WTC11 (cell line): ENCODE results near the gene ARHGEF25. TPM values are rescaled to one million over a fixed set of nuclear protein-coding genes. Genes with fewer than 3 reads are reported as not detected.

Experiments used
- ATAC-seq: fragments of 200-7000 bp; cut with Tn5 transposase; 2 replicates; pipeline ENCODE4 v1.10.0; 2021; ENCODE audit warnings: mild to moderate bottlenecking, moderate library complexity
- CTCF ChIA-PET: fragments of 300-600 bp; sonication (Branson Sonifier 250); formaldehyde crosslinking; loops from one replicate; lab custom pipeline; 2021; ENCODE audit warnings: antibody characterized with exemption; lab: Charles Lee
- POLR2A ChIA-PET: fragments of 350-600 bp; sonication (Branson Sonifier 250); formaldehyde crosslinking; loops from one replicate; lab custom pipeline; 2021; ENCODE audit warnings: antibody characterized with exemption; lab: Charles Lee
- DNase-seq: peaks from one replicate; pipeline ENCODE4 v3.0.0; 2021; ENCODE audit warnings: low spot score
- H3K27ac Mint-ChIP-seq: 2 replicates; pipeline ENCODE4 v1.8.0; 2021; ENCODE audit warnings: mixed read lengths
- H3K27me3 Mint-ChIP-seq: 2 replicates; pipeline ENCODE4 v1.8.0; 2021; ENCODE audit warnings: low read depth, mild to moderate bottlenecking, moderate library complexity, mixed read lengths
- H3K36me3 Mint-ChIP-seq: 2 replicates; pipeline ENCODE4 v1.8.0; 2021; ENCODE audit warnings: mixed read lengths
- H3K4me1 Mint-ChIP-seq: 2 replicates; pipeline ENCODE4 v1.8.0; 2022; ENCODE audit warnings: mixed read lengths
- H3K4me3 Mint-ChIP-seq: 2 replicates; pipeline ENCODE4 v1.8.0; 2021; ENCODE audit warnings: mild to moderate bottlenecking, moderate library complexity, mixed read lengths
- H3K9me3 Mint-ChIP-seq: 2 replicates; pipeline ENCODE4 v1.8.0; 2021; ENCODE audit warnings: mixed read lengths
- AR ChIP-seq: fragments of 250-450 bp; sonication (Bioruptor Pico); IDR thresholded peaks from 2 replicates; pipeline ENCODE4 v1.9.0; 2021; ENCODE audit warnings: mild to moderate bottlenecking
- CTCF ChIP-seq: fragments of 200-600 bp; IDR thresholded peaks from 2 replicates; pipeline ENCODE4 v1.8.0; 2022; ENCODE audit warnings: antibody characterized with exemption
- E2F4 ChIP-seq: sonication (generic); formaldehyde crosslinking; IDR thresholded peaks from 2 replicates; pipeline ENCODE4 v1.8.1; 2022; ENCODE audit warnings: low read depth, mild to moderate bottlenecking, moderate library complexity, missing genetic modification reagents, borderline replicate concordance
- ERG ChIP-seq: fragments of 250-450 bp; sonication (Bioruptor Pico); IDR thresholded peaks from 2 replicates; pipeline ENCODE4 v1.8.0; 2021; ENCODE audit warnings: mild to moderate bottlenecking
- FOXJ3 ChIP-seq: sonication (generic); formaldehyde crosslinking; IDR thresholded peaks from 2 replicates; pipeline ENCODE4 v1.9.0; 2021; ENCODE audit warnings: missing genetic modification reagents, mild to moderate bottlenecking, borderline replicate concordance
- IRF2 ChIP-seq: sonication (generic); formaldehyde crosslinking; IDR thresholded peaks from 2 replicates; pipeline ENCODE4 v1.8.0; 2022; ENCODE audit warnings: low read depth, missing genetic modification reagents, borderline replicate concordance
- JAZF1 ChIP-seq: fragments of 250-450 bp; sonication (Bioruptor Pico); IDR thresholded peaks from 2 replicates; pipeline ENCODE4 v1.9.0; 2021; ENCODE audit warnings: moderate library complexity, mild to moderate bottlenecking, inconsistent platforms
- MXD4 ChIP-seq: fragments of 250-450 bp; sonication (Bioruptor Pico); IDR thresholded peaks from 2 replicates; pipeline ENCODE4 v1.8.0; 2021; ENCODE audit warnings: mild to moderate bottlenecking, moderate library complexity, borderline replicate concordance
- RELA ChIP-seq: sonication (generic); formaldehyde crosslinking; IDR thresholded peaks from 2 replicates; pipeline ENCODE4 v1.8.1; 2022; ENCODE audit warnings: missing genetic modification reagents, mild to moderate bottlenecking, borderline replicate concordance
- RORB ChIP-seq: fragments of 250-450 bp; sonication (Bioruptor Pico); IDR thresholded peaks from 2 replicates; pipeline ENCODE4 v1.9.0; 2021; ENCODE audit warnings: mild to moderate bottlenecking
- ZNF138 ChIP-seq: sonication (generic); formaldehyde crosslinking; conservative IDR thresholded peaks from 2 replicates; pipeline ENCODE4 v1.8.1; 2022; ENCODE audit warnings: mild to moderate bottlenecking, moderate library complexity, missing genetic modification reagents
- ZNF423 ChIP-seq: fragments of 250-450 bp; sonication (Bioruptor Pico); IDR thresholded peaks from 2 replicates; pipeline ENCODE4 v2.1.2; 2022; ENCODE audit warnings: mild to moderate bottlenecking, moderate library complexity
- total RNA-seq: library from RNA; stranded (reverse); gene quantifications from 3 replicates; pipeline ENCODE4 v1.2.3, GENCODE V29; 2021

ARHGEF25 gene
- total RNA-seq, 1 experiment from 2014 or later, result 11.9 TPM

- no peak for TF ChIP-seq AR (CRISPR knock-in tag)
- no peak for TF ChIP-seq RORB (CRISPR knock-in tag)
- TF ChIP-seq MXD4 (CRISPR knock-in tag), result no peak
- TF ChIP-seq E2F4 (CRISPR knock-in tag), result no peak
These were observed 26.1 kb downstream of the ARHGEF25 start (continued) for GRCh38 chr12:57637364-57637763.

- ChIA-PET POLR2A (no interaction called here), CTCF (interaction anchor here (0.5 to 2.9 kb wide), 3 partner anchors 11 to 326 kb away, joined by 3 to 13 read pairs (median 3); no protein-coding TSS in a partner anchor)
- H3K27me3 Mint-ChIP-seq, result peaks cover 58% of the 10 kb centered on the region
These were observed 26.9 kb downstream of the ARHGEF25 start for GRCh38 chr12:57638096-57638495.

GRCh38 chr12:57640175-57641042 lies 29.2 kb downstream of the ARHGEF25 start:
- Mint-ChIP-seq H3K27me3 (peaks cover 36% of the 10 kb centered on the region), H3K4me1 (peaks cover 17% of the 10 kb centered on the region), H3K9me3 (peaks cover 28% of the 10 kb centered on the region), H3K36me3 (peaks cover 15% of the 10 kb centered on the region), H3K4me3 (no peak overlapping the region), H3K27ac (no peak overlapping the region)
- CTCF ChIA-PET, result no interaction called here
- TF ChIP-seq IRF2 (CRISPR knock-in tag) (no peak), JAZF1 (CRISPR knock-in tag) (no peak), ERG (CRISPR knock-in tag) (no peak), ZNF138 (no peak), FOXJ3 (CRISPR knock-in tag) (no peak)
- ATAC-seq, result no peak
- POLR2A ChIA-PET, result no interaction called here
- no peak for DNase-seq

More at GRCh38 chr12:57638096-57638495, 26.9 kb downstream of the ARHGEF25 start:
- Mint-ChIP-seq H3K36me3 (peaks cover 6% of the 10 kb centered on the region), H3K27ac (no peak overlapping the region), H3K9me3 (peaks cover 16% of the 10 kb centered on the region), H3K4me3 (no peak overlapping the region), H3K4me1 (peaks cover 17% of the 10 kb centered on the region)
- TF ChIP-seq ZNF423 (CRISPR knock-in tag) (no peak), CTCF (no peak), RELA (CRISPR knock-in tag) (no peak)
- no peak for DNase-seq
- ATAC-seq, result no peak
